ENCODE measurements around the gene CDK5RAP3. TPM values are rescaled to one million over a fixed set of nuclear protein-coding genes. Genes with fewer than 3 reads are reported as not detected.
A peak's percentile ranks its signal among the peaks of the same experiment; 100 is the strongest.

The CDK5RAP3 gene
- polyA plus RNA-seq, 1 of the 3 experiments (the other 2 are of a cell fraction) = 208 TPM

- WGBS (ENCODE audit: low lambda C conversion rate) = 15% methylated on average over 4 of the region's 4 CpGs
- peaks cover 61 to 65% of the 10 kb centered on the region in 2 experiments for H3K4me1 ChIP-seq (ENCODE audit: control insufficient read depth in 1 of 2, insufficient read depth in 2 of 2, low read depth in 1 of 2, low read length in 1 of 2)
- no peak for DNase-seq
These were observed 31.5 kb downstream of the CDK5RAP3 start for GRCh38 chr17:48002266-48002915.

More at GRCh38 chr17:48002266-48002915, 31.5 kb downstream of the CDK5RAP3 start:
- Histone ChIP-seq H3K79me2 (ENCODE audit: insufficient read depth) (no peaks in the 10 kb centered on the region), H3K36me3 (replicated peaks in 1 of 2; ENCODE audit: control insufficient read depth in 1 of 2, insufficient read depth in 2 of 2, low read length in 1 of 2) (no peaks in the 10 kb centered on the region), H2AFZ (ENCODE audit: low read depth) (peak overlapping the region; percentile 91), H3K4me3 (ENCODE audit: low read depth in 2 of 2, low read length in 1 of 2) (peak overlapping the region in 1 of 2 experiments; percentile 43; a peak in 2 of 4 replicates), H3K9ac (peak overlapping the region; percentile 72), H3K27me3 (ENCODE audit: insufficient read depth) (no peaks in the 10 kb centered on the region), H4K20me1 (ENCODE audit: insufficient read depth) (no peaks in the 10 kb centered on the region), H3K9me2 (no peaks in the 10 kb centered on the region), H3K9me3 (no peaks in the 10 kb centered on the region), H3K27ac (ENCODE audit: low read depth in 2 of 2, low read length in 1 of 2) (peak overlapping the region; percentile 99 to 100), H3F3A (replicated peaks; ENCODE audit: insufficient read depth) (peaks cover 44% of the 10 kb centered on the region), H3K4me2 (peak overlapping the region; percentile 72)
- TF ChIP-seq, protein P1, sequence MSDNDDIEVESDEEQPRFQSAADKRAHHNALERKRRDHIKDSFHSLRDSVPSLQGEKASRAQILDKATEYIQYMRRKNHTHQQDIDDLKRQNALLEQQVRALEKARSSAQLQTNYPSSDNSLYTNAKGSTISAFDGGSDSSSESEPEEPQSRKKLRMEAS (IDR thresholded peaks at IDR 0.05; ENCODE audit: low read depth) = peak; percentile 77
- TF ChIP-seq NFIC (IDR thresholded peaks at IDR 0.05; ENCODE audit: borderline replicate concordance) = peak; percentile 33; the same call in 1 of the 2 replicates
- TF ChIP-seq TAF1 (IDR thresholded peaks at IDR 0.05; ENCODE audit: borderline replicate concordance, low read depth, low read length) = peak; percentile 50; the same call in 1 of the 2 replicates
- TF ChIP-seq JUND (IDR thresholded peaks at IDR 0.05) = peak; percentile 64
- TF ChIP-seq TCF12 (IDR thresholded peaks at IDR 0.05) = no peak
- TF ChIP-seq, protein P2, sequence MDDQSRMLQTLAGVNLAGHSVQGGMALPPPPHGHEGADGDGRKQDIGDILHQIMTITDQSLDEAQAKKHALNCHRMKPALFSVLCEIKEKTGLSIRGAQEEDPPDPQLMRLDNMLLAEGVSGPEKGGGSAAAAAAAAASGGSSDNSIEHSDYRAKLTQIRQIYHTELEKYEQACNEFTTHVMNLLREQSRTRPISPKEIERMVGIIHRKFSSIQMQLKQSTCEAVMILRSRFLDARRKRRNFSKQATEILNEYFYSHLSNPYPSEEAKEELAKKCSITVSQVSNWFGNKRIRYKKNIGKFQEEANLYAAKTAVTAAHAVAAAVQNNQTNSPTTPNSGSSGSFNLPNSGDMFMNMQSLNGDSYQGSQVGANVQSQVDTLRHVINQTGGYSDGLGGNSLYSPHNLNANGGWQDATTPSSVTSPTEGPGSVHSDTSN (IDR thresholded peaks at IDR 0.05) = peak; percentile 61
- TF ChIP-seq, protein P3, sequence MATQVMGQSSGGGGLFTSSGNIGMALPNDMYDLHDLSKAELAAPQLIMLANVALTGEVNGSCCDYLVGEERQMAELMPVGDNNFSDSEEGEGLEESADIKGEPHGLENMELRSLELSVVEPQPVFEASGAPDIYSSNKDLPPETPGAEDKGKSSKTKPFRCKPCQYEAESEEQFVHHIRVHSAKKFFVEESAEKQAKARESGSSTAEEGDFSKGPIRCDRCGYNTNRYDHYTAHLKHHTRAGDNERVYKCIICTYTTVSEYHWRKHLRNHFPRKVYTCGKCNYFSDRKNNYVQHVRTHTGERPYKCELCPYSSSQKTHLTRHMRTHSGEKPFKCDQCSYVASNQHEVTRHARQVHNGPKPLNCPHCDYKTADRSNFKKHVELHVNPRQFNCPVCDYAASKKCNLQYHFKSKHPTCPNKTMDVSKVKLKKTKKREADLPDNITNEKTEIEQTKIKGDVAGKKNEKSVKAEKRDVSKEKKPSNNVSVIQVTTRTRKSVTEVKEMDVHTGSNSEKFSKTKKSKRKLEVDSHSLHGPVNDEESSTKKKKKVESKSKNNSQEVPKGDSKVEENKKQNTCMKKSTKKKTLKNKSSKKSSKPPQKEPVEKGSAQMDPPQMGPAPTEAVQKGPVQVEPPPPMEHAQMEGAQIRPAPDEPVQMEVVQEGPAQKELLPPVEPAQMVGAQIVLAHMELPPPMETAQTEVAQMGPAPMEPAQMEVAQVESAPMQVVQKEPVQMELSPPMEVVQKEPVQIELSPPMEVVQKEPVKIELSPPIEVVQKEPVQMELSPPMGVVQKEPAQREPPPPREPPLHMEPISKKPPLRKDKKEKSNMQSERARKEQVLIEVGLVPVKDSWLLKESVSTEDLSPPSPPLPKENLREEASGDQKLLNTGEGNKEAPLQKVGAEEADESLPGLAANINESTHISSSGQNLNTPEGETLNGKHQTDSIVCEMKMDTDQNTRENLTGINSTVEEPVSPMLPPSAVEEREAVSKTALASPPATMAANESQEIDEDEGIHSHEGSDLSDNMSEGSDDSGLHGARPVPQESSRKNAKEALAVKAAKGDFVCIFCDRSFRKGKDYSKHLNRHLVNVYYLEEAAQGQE (IDR thresholded peaks at IDR 0.05; ENCODE audit: low read depth, low read length) = peak; percentile 30; the same call in 1 of the 2 replicates
- no peak for TF ChIP-seq EP300 (IDR thresholded peaks at IDR 0.05; ENCODE audit: borderline replicate concordance in 1 of 2, low read depth in 1 of 2, low read length in 1 of 2)
- TF ChIP-seq FOSL2 (IDR thresholded peaks at IDR 0.05; ENCODE audit: borderline replicate concordance, low read depth) = peak; percentile 81; the same call in 1 of the 2 replicates
- no peak for TF ChIP-seq FOXJ3 (CRISPR knock-in tag; IDR thresholded peaks at IDR 0.05)
- TF ChIP-seq RFX5 (IDR thresholded peaks at IDR 0.05; ENCODE audit: low read length) = 0 out of 2 replicates have a peak, but pooled peaks have one; percentile 14
- peak; percentile 85; the same call in 1 of the 2 replicates for TF ChIP-seq YY1 (IDR thresholded peaks at IDR 0.05; ENCODE audit: low read depth)
- peak; percentile 37 for TF ChIP-seq GABPA (IDR thresholded peaks at IDR 0.05; ENCODE audit: low read depth)
- POLR2A ChIA-PET = interaction anchor here (0.6 to 9.0 kb wide), 10 partner anchors 9 to 61 kb away, joined by 3 to 223 read pairs (median 14); partner anchors contain the start of genes CDK5RAP3, NFE2L1 and PNPO
- CTCF ChIA-PET = interaction anchor here (1.4 to 41.8 kb wide), 8 partner anchors 9 to 95 kb away, joined by 4 to 1752 read pairs (median 16); partner anchors contain the start of gene CDK5RAP3

Data from SK-N-SH (cell line).